Naive B cell (primary cell): ENCODE data around the gene KANTR. TPM values are rescaled to one million over a fixed set of nuclear protein-coding genes. Genes with fewer than 3 reads are reported as not detected.
"Not testable (repeated sequence)": the region's sequence is repeated elsewhere in the genome, so short reads cannot be mapped to it uniquely, and the experiment has no call there.

Source experiments
- ATAC-seq, 2 donors: fragments of 150-1000 bp; cut with Tn5 transposase; 2 replicates each; pipeline ENCODE4 v1.10.0; 2021; ENCODE audit warnings: low read depth in 2 of 2, mild to moderate bottlenecking in 2 of 2, moderate library complexity in 2 of 2
- DNase-seq: peaks from one replicate; pipeline ENCODE4 v3.0.0; 2022
- H3K27ac Mint-ChIP-seq, 6 donors: one replicate each; pipeline ENCODE4 v1.8.0; 2020 to 2022; ENCODE audit warnings: mild to moderate bottlenecking in 6 of 6, mixed read lengths in 6 of 6, moderate library complexity in 5 of 6, inconsistent platforms in 2 of 6
- H3K27me3 Mint-ChIP-seq, 3 donors: one replicate each; pipeline ENCODE4 v1.8.0; 2021 to 2022; ENCODE audit warnings: mixed read lengths in 3 of 3, mild to moderate bottlenecking in 1 of 3
- H3K36me3 Mint-ChIP-seq, 2 donors: one replicate each; pipeline ENCODE4 v1.8.0; 2020 to 2022; ENCODE audit warnings: mixed read lengths in 2 of 2, inconsistent platforms in 1 of 2, mild to moderate bottlenecking in 1 of 2
- H3K4me1 Mint-ChIP-seq, 3 donors: one replicate each; pipeline ENCODE4 v1.8.0; 2020 to 2022; ENCODE audit warnings: mixed read lengths in 3 of 3, inconsistent platforms in 1 of 3, mild to moderate bottlenecking in 1 of 3, moderate library complexity in 1 of 3
- H3K4me3 Mint-ChIP-seq, 8 donors: one replicate each; pipeline ENCODE4 v1.8.0; 2020 to 2022; ENCODE audit warnings: mild to moderate bottlenecking in 8 of 8, mixed read lengths in 8 of 8, moderate library complexity in 8 of 8, inconsistent platforms in 2 of 8
- H3K9me3 Mint-ChIP-seq, 7 donors: one replicate each; pipeline ENCODE4 v1.8.0; 2020 to 2022; ENCODE audit warnings: mixed read lengths in 7 of 7, mild to moderate bottlenecking in 5 of 7, inconsistent platforms in 2 of 7, moderate library complexity in 1 of 7
- polyA plus RNA-seq, 6 donors: library from polyadenylated mRNA; unstranded; fragments of 300-500 nt; fragmentation: Illumina TruSeq; gene quantifications; one replicate each; pipeline ENCODE4 v1.2.3, GENCODE V29; 2021; ENCODE audit warnings: low read depth in 6 of 6

Gene KANTR
- polyA plus RNA-seq, 6 donors from 2014 or later: 1.2 to 3.8 (median 2.2) TPM; not detected in 1

DNA sequence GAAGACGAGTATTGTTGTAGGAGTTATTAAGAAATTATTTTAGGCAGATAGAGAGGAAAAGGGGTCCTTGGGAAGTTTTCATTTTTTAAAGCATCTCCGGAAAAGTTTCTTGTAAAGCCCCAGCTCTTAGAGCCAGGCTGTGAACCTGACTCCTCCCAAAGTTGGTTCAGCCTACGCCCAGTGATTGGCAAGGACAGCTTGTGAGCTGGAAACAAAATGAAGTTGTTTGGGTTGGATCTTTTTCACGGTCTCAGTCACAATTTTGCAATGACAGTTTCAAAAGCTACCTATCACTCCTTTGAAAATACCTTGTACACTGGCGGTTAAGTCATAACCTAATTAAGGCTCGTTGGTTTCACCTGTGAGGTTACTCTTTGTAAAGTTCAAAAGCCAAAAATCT is 70.6 kb downstream of the KANTR start:
- not testable (repeated sequence) for H3K9me3 Mint-ChIP-seq, H3K27me3 Mint-ChIP-seq, H3K27ac Mint-ChIP-seq, ATAC-seq, DNase-seq, H3K4me1 Mint-ChIP-seq, H3K4me3 Mint-ChIP-seq
- H3K36me3 Mint-ChIP-seq: peaks cover 19 to 24% of the 10 kb centered on the region in 2 donors

DNA sequence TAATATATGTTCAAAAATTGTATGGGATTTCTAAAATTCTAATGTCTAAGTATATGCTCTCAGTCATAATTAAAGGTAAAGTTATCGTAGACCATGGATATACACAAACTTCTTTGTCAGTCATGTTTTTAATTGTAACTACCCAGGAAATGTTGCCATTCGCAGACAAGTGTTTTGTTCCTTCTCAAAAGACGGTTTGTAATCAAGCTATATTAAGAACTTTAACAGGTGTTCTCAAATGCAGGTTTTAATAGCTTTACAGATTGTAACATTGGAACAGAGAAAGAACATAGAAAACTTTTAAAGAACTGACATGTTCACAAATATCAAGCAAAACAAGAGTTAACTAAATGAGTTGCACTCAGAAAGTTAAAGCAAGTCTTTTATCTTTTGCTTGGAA is 72.2 kb downstream of the KANTR start:
- H3K4me3 Mint-ChIP-seq: no peak overlapping the region
- no peak overlapping the region for H3K27ac Mint-ChIP-seq
- H3K9me3 Mint-ChIP-seq: no peaks in the 10 kb centered on the region
- DNase-seq (no peak), ATAC-seq (no peak)
- H3K27me3 Mint-ChIP-seq: no peaks in the 10 kb centered on the region
- peaks cover 8 to 19% of the 10 kb centered on the region in 2 donors for H3K36me3 Mint-ChIP-seq
- H3K4me1 Mint-ChIP-seq: no peaks in the 10 kb centered on the region

DNA sequence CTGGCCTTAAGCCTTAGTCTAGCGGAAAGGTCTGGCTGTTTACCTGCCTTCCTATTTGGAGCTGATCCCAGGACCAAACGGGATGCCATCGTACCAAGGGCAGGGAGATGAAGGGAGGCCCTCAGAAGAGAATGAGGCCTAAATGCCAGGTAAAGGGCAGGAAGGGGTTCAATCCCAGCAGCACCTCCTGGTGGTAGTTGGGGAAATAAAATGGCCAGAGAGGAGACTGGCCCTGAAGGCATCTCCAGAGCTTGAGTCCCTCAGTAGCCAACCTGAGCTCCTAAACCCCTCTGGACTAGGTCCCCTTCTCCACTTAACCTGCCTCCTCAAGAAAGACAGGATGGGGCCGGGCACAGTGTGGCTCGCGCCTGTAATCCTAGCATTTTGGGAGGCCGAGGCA is 77.4 kb downstream of the KANTR start:
- peaks cover 18 to 19% of the 10 kb centered on the region in 2 donors for H3K36me3 Mint-ChIP-seq
- H3K9me3 Mint-ChIP-seq: peaks cover 4 to 14% (median 5%) of the 10 kb centered on the region in 7 donors
- no peak for DNase-seq
- ATAC-seq: no peak
- peak overlapping the region in 2 of 6 donors; percentile 65 to 78 for H3K27ac Mint-ChIP-seq
- H3K4me3 Mint-ChIP-seq: no peak overlapping the region
- no peaks in the 10 kb centered on the region for H3K4me1 Mint-ChIP-seq
- no peaks in the 10 kb centered on the region for H3K27me3 Mint-ChIP-seq

Other genes starting within 250 kb of the KANTR start
- not detected for gene XAGE3, start 226.1 kb upstream of the KANTR start, polyA plus RNA-seq
- 1 to 10 TPM; 4.8 to 8.3 (median 6.9) TPM for gene FAM156B, start 196.8 kb upstream of the KANTR start, polyA plus RNA-seq
- 10 to 100 TPM in 1 of 6 donors, 1 to 10 TPM in 5; 2.2 to 11.1 (median 4.7) TPM for gene FAM156A, start 135.6 kb upstream of the KANTR start, polyA plus RNA-seq
- gene GPR173, start 45.4 kb upstream of the KANTR start, polyA plus RNA-seq: not detected
- 10 to 100 TPM; 10.9 to 24.0 (median 14.5) TPM for gene TSPYL2, start 11.8 kb upstream of the KANTR start, polyA plus RNA-seq
- 10 to 100 TPM; 13.8 to 36.9 (median 28.8) TPM for gene KDM5C, start 131.1 kb downstream of the KANTR start, polyA plus RNA-seq
- 1 to 10 TPM in 2 of 6 donors, under 1 TPM in 3, not detected in 1; 0.49 to 2.2 (median 0.89) TPM for gene IQSEC2, start 187.4 kb downstream of the KANTR start, polyA plus RNA-seq